HG03108 (cell line): ENCODE results near the gene VPS13D.
"Not testable (repeated sequence)": the region's sequence is repeated elsewhere in the genome, so short reads cannot be mapped to it uniquely, and the experiment has no call there.

Experiments used
- ATAC-seq: cut with Tn5 transposase; IDR thresholded peaks from one replicate; pipeline ENCODE4 v1.9.1; 2021; ENCODE audit warnings: moderate library complexity; ENCODE audit not compliant: unreplicated experiment

The VPS13D gene

DNA sequence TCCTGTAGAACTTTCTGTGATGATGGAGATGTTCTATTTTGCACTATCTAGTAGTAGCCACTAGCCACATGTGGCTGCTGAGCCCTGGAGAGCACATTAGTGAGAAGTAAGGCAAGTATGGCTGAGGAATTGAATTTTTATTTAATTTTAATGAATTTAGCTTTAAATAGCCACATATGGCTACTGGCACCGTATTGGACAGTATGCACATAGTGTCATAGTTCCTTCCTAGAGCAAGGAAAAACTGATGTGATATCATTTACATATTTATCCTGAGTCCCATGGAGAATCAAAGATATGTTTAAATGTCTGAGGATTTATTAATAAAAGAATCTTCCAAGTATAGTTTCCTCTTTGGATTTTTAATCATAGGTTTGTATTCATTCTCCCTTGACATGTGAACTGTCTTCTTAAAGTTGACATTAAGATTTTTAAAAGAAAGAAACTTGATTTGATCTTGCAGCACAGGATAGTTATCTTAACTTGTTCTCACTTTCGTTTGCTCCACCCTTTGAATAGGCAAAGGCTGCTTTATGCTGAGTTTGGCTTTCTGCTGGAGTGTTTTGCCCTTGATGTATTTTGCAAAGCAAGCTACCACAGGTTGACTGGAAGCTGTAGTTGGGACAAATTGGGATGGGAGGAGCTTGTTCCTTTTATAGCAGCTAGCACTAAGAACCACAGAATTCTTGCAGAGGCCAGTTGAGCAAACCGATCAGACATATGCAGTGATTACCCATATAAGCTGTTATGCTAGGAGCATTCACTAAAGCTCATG is 129.7 kb downstream of the VPS13D start:
- no peak for ATAC-seq

GRCh38 chr1:12368646-12369045 is 138.8 kb downstream of the VPS13D start:
- no peak for ATAC-seq

GRCh38 chr1:12369258-12369657 is 139.4 kb downstream of the VPS13D start:
- no peak for ATAC-seq

- no peak for ATAC-seq
Measured at GRCh38 chr1:12370333-12370975, 140.6 kb downstream of the VPS13D start.

GRCh38 chr1:12371053-12371452 is 141.2 kb downstream of the VPS13D start:
- ATAC-seq = no peak

GRCh38 chr1:12372180-12372579 is 142.3 kb downstream of the VPS13D start:
- ATAC-seq = no peak

GRCh38 chr1:12372761-12373160 is 142.9 kb downstream of the VPS13D start:
- no peak for ATAC-seq

GRCh38 chr1:12375133-12375829 is 145.5 kb downstream of the VPS13D start:
- no peak for ATAC-seq

DNA sequence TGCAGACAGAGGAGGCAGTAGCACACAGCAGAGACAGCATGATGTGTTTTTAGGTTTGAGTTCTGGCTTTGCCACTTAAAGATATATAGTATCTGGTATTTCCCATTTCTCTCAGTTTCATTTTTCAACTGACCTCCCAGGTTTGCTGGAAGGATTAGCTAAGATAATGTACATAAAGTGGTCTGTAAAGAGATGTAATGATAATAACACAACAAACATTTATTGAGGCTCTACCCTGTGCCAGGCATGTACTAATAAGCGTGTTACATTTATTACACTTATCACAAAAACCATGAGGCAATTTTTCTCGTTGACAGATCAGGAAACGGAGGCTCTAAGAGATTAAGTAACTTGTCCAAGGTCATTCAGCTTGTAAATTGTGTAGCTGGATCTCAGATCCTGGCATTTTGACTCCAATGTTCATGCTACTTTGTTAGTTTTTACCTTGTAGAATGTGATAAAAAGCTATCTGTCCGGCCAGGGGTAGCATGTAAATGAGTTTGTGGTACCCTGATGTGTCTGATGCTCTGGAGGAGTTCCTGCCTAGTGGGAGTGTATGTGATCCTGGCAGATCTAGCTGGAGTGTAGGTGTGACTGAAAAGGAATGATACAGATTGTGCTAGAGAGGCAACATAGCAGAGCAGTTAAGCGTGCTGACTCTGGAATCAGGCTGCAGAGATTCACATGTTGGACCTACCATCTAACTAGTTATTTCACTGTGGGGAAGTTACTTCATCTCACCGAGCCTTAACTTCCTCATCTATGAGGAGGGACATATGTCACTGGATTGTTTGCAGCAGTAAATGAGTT is 146.6 kb downstream of the VPS13D start:
- no peak for ATAC-seq

DNA sequence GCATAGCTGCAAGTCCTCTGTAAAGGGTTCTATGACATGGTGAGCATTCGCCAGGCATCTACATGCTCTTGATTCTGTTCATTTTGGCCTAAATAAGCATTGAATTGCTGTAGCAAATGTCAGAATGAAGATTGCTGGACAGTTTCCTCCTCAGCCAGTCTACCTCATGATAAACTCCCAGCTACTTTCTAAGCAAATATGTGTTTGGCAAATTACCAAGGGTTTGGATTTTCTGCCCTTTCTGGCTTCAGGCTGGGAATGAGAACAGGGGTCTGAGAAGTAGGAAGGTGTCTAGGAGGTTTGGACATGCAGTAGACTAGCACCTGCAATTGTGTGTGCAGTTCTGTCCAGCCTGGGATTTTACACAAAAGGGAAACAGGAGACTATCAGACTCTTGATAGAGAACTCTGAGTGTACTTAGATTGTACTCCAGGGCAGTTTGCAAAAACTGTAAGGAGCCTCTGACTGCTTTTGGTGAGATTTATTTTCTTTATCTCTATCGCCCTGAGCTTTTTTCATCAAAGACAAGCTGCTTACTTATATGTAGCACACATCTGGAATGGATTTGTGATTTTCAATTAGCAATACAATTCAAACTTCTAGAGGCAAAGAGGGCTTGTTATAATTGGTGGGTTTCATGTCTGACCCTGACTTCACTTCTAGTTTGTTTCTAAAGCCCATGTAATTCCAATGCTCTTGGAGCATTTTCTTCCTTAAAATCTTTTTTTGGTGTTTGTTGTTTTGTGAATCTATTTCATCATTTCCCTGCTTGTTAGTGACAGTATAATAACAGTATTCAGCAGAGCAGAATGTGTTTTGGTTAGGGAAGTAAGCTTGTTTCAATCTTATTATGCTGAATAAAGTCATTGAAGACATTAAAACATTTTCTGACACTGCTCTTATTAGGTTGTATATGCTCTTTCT is 150.8 kb downstream of the VPS13D start:
- ATAC-seq = no peak

DNA sequence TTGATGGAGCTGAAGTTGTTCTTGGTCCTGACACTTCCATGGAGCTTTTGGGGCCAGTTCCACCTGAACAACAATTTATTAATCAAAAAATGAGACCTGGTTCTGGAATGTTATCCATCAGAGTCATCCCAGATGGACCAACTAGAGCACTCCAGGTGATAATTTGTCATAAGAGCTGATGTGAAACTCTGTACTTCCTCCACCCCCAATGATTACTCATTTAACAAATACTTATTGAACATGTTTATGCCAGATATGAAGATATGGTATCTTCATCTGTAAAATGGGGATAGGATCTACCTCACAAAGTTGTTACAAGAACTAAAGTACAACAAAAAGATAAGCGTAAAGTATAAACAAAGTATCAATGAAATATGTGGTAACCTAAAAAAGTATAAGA is 153.2 kb downstream of the VPS13D start:
- no peak for ATAC-seq

GRCh38 chr1:12383786-12384185 is 154.0 kb downstream of the VPS13D start:
- no peak for ATAC-seq

- ATAC-seq = no peak
Measured at GRCh38 chr1:12384836-12385456, 155.1 kb downstream of the VPS13D start.

- ATAC-seq = no peak
Measured at GRCh38 chr1:12386130-12386529, 156.3 kb downstream of the VPS13D start.

- ATAC-seq = no peak
Measured at GRCh38 chr1:12387641-12388040, 157.8 kb downstream of the VPS13D start.

DNA sequence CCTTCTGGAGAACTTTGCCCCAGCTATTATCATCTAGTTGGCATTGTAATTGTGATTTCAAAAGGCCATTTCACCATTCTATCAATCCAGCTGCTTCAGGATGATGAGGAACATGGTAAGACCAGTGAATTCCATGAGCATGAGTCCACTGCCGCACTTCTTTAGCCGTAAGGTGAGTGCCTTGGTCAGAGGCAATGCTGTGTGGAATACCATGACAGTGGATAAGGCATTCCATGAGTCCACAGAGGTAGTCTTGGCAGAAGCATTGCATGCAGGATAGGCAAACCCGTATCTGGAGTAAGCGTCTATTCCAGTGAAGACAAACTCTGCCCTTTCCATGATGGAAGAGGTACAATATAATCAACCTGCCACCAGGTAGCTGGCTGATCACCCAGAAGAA is 160.5 kb downstream of the VPS13D start:
- not testable (repeated sequence) for ATAC-seq

GRCh38 chr1:12397462-12398450 is 167.9 kb downstream of the VPS13D start:
- ATAC-seq = no peak

GRCh38 chr1:12398479-12398878 is 168.6 kb downstream of the VPS13D start:
- no peak for ATAC-seq
